Ovary (tissue), 3 donors: Measurements from ENCODE around the gene BRD4.

Source experiments
- EP300 ChIP-seq: sonication (generic); formaldehyde crosslinking; IDR thresholded peaks from one replicate; pipeline ENCODE4 v1.6.1; 2017; ENCODE audit warnings: antibody characterized with exemption
- POLR2A ChIP-seq: fragments of 450-650 bp; IDR thresholded peaks from one replicate; pipeline ENCODE4 v1.6.1; 2017; ENCODE audit warnings: antibody characterized with exemption, mild to moderate bottlenecking, moderate library complexity
- TF ChIP-seq, protein P1 (sequence below), 3 donors: fragments of 450-650 bp in 2 of 3; fragments of 200-600 bp in 1 of 3; IDR thresholded peaks; one replicate each; pipeline versions ENCODE4 v1.5.1 to v1.8.0; 2016 to 2022; ENCODE audit warnings: antibody characterized with exemption in 3 of 3, mild to moderate bottlenecking in 1 of 3
- donor health status: DM: no; HTN: no; CAD: no.

DNA sequence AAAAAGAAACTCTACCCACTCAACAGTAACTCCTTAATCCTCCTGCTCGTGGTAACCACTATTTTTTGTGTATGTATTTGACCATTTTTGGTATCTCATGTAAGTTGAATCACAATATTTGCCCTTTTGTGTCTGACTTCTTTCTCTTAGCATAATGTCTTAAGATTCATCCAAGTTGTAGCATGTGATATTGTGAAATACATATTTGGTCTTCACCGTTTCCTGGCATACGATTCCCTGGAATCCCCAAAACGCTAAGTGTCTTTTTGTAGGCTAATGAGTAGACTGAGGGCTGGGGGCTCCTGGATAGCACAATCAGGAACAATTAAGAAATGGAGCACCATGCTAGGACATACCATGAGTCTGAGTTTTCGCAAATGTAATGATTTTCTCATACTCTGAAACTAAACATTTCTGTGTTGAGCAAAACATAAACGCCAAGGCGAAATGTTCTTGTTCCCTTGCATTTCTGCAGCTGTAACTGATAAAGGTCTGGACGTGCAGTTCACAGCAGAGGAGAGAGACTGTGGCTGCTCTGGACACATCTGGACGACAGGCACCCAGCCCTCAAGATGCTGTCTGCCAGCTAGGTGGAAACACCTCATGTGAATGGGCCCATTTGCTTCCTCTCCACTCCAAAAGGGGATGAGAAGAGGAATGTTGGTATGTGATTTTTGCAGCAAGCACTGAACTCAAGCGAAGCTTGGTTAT, 38.4 kb downstream of the BRD4 start:
- TF ChIP-seq POLR2A (no peak), EP300 (no peak)
- TF ChIP-seq, protein P1, sequence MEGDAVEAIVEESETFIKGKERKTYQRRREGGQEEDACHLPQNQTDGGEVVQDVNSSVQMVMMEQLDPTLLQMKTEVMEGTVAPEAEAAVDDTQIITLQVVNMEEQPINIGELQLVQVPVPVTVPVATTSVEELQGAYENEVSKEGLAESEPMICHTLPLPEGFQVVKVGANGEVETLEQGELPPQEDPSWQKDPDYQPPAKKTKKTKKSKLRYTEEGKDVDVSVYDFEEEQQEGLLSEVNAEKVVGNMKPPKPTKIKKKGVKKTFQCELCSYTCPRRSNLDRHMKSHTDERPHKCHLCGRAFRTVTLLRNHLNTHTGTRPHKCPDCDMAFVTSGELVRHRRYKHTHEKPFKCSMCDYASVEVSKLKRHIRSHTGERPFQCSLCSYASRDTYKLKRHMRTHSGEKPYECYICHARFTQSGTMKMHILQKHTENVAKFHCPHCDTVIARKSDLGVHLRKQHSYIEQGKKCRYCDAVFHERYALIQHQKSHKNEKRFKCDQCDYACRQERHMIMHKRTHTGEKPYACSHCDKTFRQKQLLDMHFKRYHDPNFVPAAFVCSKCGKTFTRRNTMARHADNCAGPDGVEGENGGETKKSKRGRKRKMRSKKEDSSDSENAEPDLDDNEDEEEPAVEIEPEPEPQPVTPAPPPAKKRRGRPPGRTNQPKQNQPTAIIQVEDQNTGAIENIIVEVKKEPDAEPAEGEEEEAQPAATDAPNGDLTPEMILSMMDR (IDR thresholded peaks at IDR 0.05): no peak
